HCT116 (cell line): Measurements from ENCODE around the gene DDAH1. TPM values are rescaled to one million over a fixed set of nuclear protein-coding genes. Genes with fewer than 3 reads are reported as not detected.

Source experiments
- ATAC-seq: fragments of 200-7000 bp; cut with Tn5 transposase; 2 replicates; pipeline ENCODE4 v1.9.1; 2020; ENCODE audit warnings: mild to moderate bottlenecking, moderate library complexity
- BruUV-seq: library from RNA; stranded (reverse); fragments of 400-500 nt; replicated peaks from 2 replicates; lab custom pipeline; 2021; lab: Mats Ljungman, UMichigan
- CTCF ChIA-PET: fragments of 300-600 bp; sonication (Branson Sonifier 250); formaldehyde crosslinking; loops from one replicate; lab custom pipeline; 2021; ENCODE audit warnings: antibody characterized with exemption; lab: Charles Lee
- POLR2A ChIA-PET: fragments of 300-600, 350-600 bp; sonication (Branson Sonifier 250); formaldehyde crosslinking; loops from one replicate; lab custom pipeline; 2021; ENCODE audit warnings: antibody characterized with exemption; lab: Charles Lee
- RAD21 ChIA-PET, 2 experiments: fragments of 300-600 bp; sonication (Branson Sonifier 250); formaldehyde crosslinking; loops; one replicate each; lab custom pipeline; 2023; ENCODE audit warnings: low total read pairs in 2 of 2; ENCODE audit not compliant: uncharacterized antibody in 2 of 2, unreplicated experiment in 2 of 2, low non-redundant PET in 1 of 2; lab: Charles Lee
- DNase-seq: peaks from one replicate; pipeline ENCODE4 v3.0.0-alpha.2; 2010; ENCODE audit warnings: low read depth, low spot score
- H2AFZ ChIP-seq: fragments of 200-600 bp; shearing (Covaris generic), sonication (generic); 2 replicates; pipeline ENCODE4 v1.6.1; 2017; ENCODE audit warnings: low read depth, mixed run types, mixed read lengths, antibody characterized with exemption, low read length; ENCODE audit not compliant: poor library complexity, severe bottlenecking
- H3K27ac ChIP-seq: 2 replicates; pipeline ENCODE4 v1.5.1; 2012; ENCODE audit warnings: low read depth, low read length
- H3K27me3 ChIP-seq: fragments of 200-600 bp; sonication (generic); 2 replicates; pipeline ENCODE4 v1.6.1; 2016; ENCODE audit warnings: mixed run types, low read length, mixed read lengths; ENCODE audit not compliant: insufficient read depth
- H3K36me3 ChIP-seq, 2 experiments: fragments of 200-500 bp in 1 of 2; fragments of 200-600 bp in 1 of 2; sonication (Bioruptor generic) in 1 of 2; sonication (generic) in 1 of 2; 2 replicates each; pipeline versions ENCODE4 v1.5.1 to v1.6.1; 2014 to 2016; ENCODE audit warnings: low read length in 2 of 2, inconsistent platforms in 1 of 2, mixed read lengths in 1 of 2, mixed run types in 1 of 2; ENCODE audit not compliant: insufficient read depth in 2 of 2, control insufficient read depth in 1 of 2
- H3K4me1 ChIP-seq, 2 experiments: fragments of 200-600 bp in 1 of 2; sonication (generic) in 1 of 2; 2 replicates each; pipeline versions ENCODE4 v1.5.1 to v1.6.1; 2012 to 2017; ENCODE audit warnings: low read length in 2 of 2, inconsistent platforms in 1 of 2, mild to moderate bottlenecking in 1 of 2, mixed read lengths in 1 of 2, mixed run types in 1 of 2, moderate library complexity in 1 of 2; ENCODE audit not compliant: insufficient read depth in 2 of 2, control insufficient read depth in 1 of 2
- H3K4me2 ChIP-seq: fragments of 200-600 bp; sonication (generic); 2 replicates; pipeline ENCODE4 v1.6.1; 2017; ENCODE audit warnings: mixed run types, low read length, mixed read lengths
- H3K4me3 ChIP-seq, 2 experiments: fragments of 200-600 bp in 1 of 2; sonication (generic) in 1 of 2; replicated peaks in 1 of 2; 2 replicates each; pipeline ENCODE4 v1.5.1; 2011 to 2016; ENCODE audit warnings: low read length in 2 of 2, control low read depth in 1 of 2, low read depth in 1 of 2, mild to moderate bottlenecking in 1 of 2, mixed read lengths in 1 of 2, mixed run types in 1 of 2
- H3K79me2 ChIP-seq: fragments of 200-600 bp; sonication (generic); 2 replicates; pipeline ENCODE4 v1.6.1; 2017; ENCODE audit warnings: mild to moderate bottlenecking, mixed run types, low read length, moderate library complexity, mixed read lengths; ENCODE audit not compliant: insufficient read depth
- H3K9ac ChIP-seq: fragments of 200-600 bp; sonication (generic); 2 replicates; pipeline ENCODE4 v1.6.1; 2016; ENCODE audit warnings: low read length, mixed read lengths
- H3K9me2 ChIP-seq: fragments of 200-600 bp; sonication (generic), shearing (Covaris generic); 2 replicates; pipeline ENCODE4 v1.6.1; 2017; ENCODE audit warnings: mixed run types, mild to moderate bottlenecking, moderate library complexity; ENCODE audit not compliant: insufficient read depth
- H3K9me3 ChIP-seq, 2 experiments: fragments of 200-500 bp in 1 of 2; fragments of 200-600 bp in 1 of 2; sonication (Bioruptor generic) in 1 of 2; sonication (generic) in 1 of 2; 2 replicates each; pipeline ENCODE4 v1.6.1; 2014 to 2017; ENCODE audit warnings: low read length in 2 of 2, mixed read lengths in 2 of 2, inconsistent platforms in 1 of 2, low read depth in 1 of 2, mild to moderate bottlenecking in 1 of 2, mixed run types in 1 of 2, moderate library complexity in 1 of 2; ENCODE audit not compliant: control insufficient read depth in 1 of 2, insufficient read depth in 1 of 2
- H4K20me1 ChIP-seq: fragments of 200-600 bp; sonication (generic), shearing (Covaris generic); 2 replicates; pipeline ENCODE4 v1.6.1; 2017; ENCODE audit warnings: mixed run types, mild to moderate bottlenecking, moderate library complexity; ENCODE audit not compliant: insufficient read depth
- CEBPB ChIP-seq: IDR thresholded peaks from 2 replicates; pipeline ENCODE4 v1.6.1; 2012; ENCODE audit warnings: low read depth
- EGR1 ChIP-seq: IDR thresholded peaks from 2 replicates; pipeline ENCODE4 v1.6.1; 2012; ENCODE audit warnings: low read depth
- EZH2phosphoT487 ChIP-seq: fragments of 200-600 bp; IDR thresholded peaks from 2 replicates; pipeline ENCODE4 v1.6.1; 2018; ENCODE audit warnings: antibody characterized with exemption, borderline replicate concordance
- JUND ChIP-seq: IDR thresholded peaks from 2 replicates; pipeline ENCODE4 v1.6.1; 2012
- POLR2AphosphoS5 ChIP-seq: IDR thresholded peaks from 2 replicates; pipeline ENCODE4 v1.6.1; 2011; ENCODE audit warnings: mild to moderate bottlenecking, low read depth, low read length, moderate library complexity
- SIN3A ChIP-seq: IDR thresholded peaks from 2 replicates; pipeline ENCODE4 v1.6.1; 2012; ENCODE audit warnings: low read depth
- SRF ChIP-seq: IDR thresholded peaks from 2 replicates; pipeline ENCODE4 v1.6.1; 2012; ENCODE audit warnings: low read depth
- ZFX ChIP-seq: fragments of 450-650 bp; IDR thresholded peaks from 2 replicates; pipeline ENCODE4 v1.6.1; 2017
- intact Hi-C: fragments of 100-400 bp; cut with micrococcal nuclease; formaldehyde crosslinking; loops from 2 replicates; pipeline ENCODE4 v1.10.0; 2022
- total RNA-seq: library from RNA; stranded (reverse); gene quantifications from one replicate; pipeline ENCODE4 v1.2.1, GENCODE V29; 2021; ENCODE audit not compliant: unreplicated experiment
- TF ChIP-seq, protein P1 (sequence below): IDR thresholded peaks from 2 replicates; pipeline ENCODE4 v1.6.1; 2012
- TF ChIP-seq, protein P2 (sequence below): IDR thresholded peaks from 2 replicates; pipeline ENCODE4 v1.6.1; 2012; ENCODE audit warnings: low read depth
- TF ChIP-seq, protein P3 (sequence below): IDR thresholded peaks from 2 replicates; pipeline ENCODE4 v1.6.1; 2011; ENCODE audit warnings: mild to moderate bottlenecking, low read length, moderate library complexity; ENCODE audit not compliant: insufficient replicate concordance; ENCODE audit errors: extremely low read depth

Gene DDAH1
- total RNA-seq, 1 experiment from 2014 or later = 16.6 TPM

DNA sequence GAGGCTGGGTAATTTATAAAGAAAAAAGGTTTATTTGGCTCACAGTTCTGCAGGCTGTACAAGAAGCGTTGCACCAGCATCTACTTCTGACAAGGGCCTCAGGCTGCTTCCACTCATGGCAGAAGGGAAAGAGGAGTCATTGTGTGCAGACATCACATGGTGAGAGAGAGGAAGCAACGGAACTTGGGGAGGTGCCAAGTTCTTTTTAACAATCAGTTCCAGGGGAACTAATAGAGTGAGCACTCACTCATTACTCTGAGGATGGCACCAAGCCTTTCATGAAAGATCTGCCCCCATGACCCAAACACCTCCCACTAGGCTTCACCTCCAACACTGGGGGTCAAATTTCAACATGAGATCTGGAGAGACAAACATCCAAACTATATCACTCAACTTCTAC lies 77.2 kb downstream of the DDAH1 start:
- no peak overlapping the region for H3K27ac ChIP-seq
- ChIA-PET RAD21 (no interaction called here), POLR2A (interaction anchor here (0.5 kb wide), 1 partner anchor 519 kb away, joined by 3 read pairs; no protein-coding TSS in a partner anchor), CTCF (no interaction called here)
- H3K36me3 ChIP-seq = no peaks in the 10 kb centered on the region
- no peaks in the 10 kb centered on the region for H3K9me3 ChIP-seq
- H3K4me2 ChIP-seq = no peak overlapping the region
- no peak for TF ChIP-seq JUND
- TF ChIP-seq, protein P1, sequence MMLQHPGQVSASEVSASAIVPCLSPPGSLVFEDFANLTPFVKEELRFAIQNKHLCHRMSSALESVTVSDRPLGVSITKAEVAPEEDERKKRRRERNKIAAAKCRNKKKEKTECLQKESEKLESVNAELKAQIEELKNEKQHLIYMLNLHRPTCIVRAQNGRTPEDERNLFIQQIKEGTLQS = no peak
- TF ChIP-seq SIN3A = no peak
- no peak for TF ChIP-seq EZH2phosphoT487
- TF ChIP-seq EGR1 = no peak
- no peak for TF ChIP-seq POLR2AphosphoS5
- TF ChIP-seq, protein P2, sequence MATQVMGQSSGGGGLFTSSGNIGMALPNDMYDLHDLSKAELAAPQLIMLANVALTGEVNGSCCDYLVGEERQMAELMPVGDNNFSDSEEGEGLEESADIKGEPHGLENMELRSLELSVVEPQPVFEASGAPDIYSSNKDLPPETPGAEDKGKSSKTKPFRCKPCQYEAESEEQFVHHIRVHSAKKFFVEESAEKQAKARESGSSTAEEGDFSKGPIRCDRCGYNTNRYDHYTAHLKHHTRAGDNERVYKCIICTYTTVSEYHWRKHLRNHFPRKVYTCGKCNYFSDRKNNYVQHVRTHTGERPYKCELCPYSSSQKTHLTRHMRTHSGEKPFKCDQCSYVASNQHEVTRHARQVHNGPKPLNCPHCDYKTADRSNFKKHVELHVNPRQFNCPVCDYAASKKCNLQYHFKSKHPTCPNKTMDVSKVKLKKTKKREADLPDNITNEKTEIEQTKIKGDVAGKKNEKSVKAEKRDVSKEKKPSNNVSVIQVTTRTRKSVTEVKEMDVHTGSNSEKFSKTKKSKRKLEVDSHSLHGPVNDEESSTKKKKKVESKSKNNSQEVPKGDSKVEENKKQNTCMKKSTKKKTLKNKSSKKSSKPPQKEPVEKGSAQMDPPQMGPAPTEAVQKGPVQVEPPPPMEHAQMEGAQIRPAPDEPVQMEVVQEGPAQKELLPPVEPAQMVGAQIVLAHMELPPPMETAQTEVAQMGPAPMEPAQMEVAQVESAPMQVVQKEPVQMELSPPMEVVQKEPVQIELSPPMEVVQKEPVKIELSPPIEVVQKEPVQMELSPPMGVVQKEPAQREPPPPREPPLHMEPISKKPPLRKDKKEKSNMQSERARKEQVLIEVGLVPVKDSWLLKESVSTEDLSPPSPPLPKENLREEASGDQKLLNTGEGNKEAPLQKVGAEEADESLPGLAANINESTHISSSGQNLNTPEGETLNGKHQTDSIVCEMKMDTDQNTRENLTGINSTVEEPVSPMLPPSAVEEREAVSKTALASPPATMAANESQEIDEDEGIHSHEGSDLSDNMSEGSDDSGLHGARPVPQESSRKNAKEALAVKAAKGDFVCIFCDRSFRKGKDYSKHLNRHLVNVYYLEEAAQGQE = no peak
- no peak for TF ChIP-seq SRF
- TF ChIP-seq, protein P3, sequence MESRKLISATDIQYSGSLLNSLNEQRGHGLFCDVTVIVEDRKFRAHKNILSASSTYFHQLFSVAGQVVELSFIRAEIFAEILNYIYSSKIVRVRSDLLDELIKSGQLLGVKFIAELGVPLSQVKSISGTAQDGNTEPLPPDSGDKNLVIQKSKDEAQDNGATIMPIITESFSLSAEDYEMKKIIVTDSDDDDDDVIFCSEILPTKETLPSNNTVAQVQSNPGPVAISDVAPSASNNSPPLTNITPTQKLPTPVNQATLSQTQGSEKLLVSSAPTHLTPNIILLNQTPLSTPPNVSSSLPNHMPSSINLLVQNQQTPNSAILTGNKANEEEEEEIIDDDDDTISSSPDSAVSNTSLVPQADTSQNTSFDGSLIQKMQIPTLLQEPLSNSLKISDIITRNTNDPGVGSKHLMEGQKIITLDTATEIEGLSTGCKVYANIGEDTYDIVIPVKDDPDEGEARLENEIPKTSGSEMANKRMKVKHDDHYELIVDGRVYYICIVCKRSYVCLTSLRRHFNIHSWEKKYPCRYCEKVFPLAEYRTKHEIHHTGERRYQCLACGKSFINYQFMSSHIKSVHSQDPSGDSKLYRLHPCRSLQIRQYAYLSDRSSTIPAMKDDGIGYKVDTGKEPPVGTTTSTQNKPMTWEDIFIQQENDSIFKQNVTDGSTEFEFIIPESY = no peak
- no peak for TF ChIP-seq CEBPB
- no peak for TF ChIP-seq ZFX
- no peak overlapping the region for H3K4me3 ChIP-seq
- no peak for DNase-seq
- H2AFZ ChIP-seq = no peak overlapping the region
- intact Hi-C loops = no loop called here
- H3K27me3 ChIP-seq = no peaks in the 10 kb centered on the region
- no peaks in the 10 kb centered on the region for H3K9me2 ChIP-seq
- no peak for ATAC-seq
- no peaks in the 10 kb centered on the region for H3K4me1 ChIP-seq
- BruUV-seq = no TSS peak
- no peak overlapping the region for H3K9ac ChIP-seq
- no peaks in the 10 kb centered on the region for H3K79me2 ChIP-seq
- no peaks in the 10 kb centered on the region for H4K20me1 ChIP-seq
